ENCODE data around the gene PPP1R17. TPM values are rescaled to one million over a fixed set of nuclear protein-coding genes. Genes with fewer than 3 reads are reported as not detected.

The PPP1R17 gene
- total and polyA plus RNA-seq, 2 donors (not counting 3 experiments of a cell fraction or from before 2014, with no cell fraction given): not detected

DNA sequence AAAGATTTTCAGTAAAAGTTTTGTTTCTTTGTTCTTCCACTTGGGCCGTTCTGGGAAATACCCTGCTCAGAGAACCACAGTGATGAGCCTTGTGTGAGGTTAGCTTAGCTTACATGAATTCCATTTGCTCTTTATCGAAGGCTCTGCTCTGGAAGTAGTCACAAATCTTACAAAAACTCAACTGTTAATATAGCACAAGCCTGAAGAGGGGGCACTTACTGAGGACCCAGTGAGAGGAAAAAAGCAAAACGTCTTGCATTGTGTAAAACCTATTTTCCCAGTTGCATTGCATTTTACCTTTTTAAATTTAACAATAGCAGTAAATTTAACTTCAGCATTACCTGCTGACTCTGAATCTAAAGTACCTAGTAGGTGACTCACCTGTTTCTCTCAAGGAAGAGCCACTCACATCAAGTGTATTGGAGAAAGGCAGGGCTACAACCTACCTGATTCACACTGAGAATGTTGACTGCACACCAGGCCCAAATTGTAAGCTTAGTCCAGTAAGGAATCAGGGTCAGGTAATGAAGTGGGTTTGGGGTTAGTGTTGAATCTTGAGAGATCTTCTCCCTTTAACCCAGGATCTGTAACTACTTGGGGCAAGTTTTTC, 42.3 kb downstream of the PPP1R17 start:
- Histone ChIP-seq H3K27ac (ENCODE audit: insufficient read depth, low read depth, low read length) (no peak overlapping the region), H3K27me3 (ENCODE audit: control insufficient read depth in 2 of 2, insufficient read depth in 2 of 2, low read length in 2 of 2) (no peaks in the 10 kb centered on the region), H2AFZ (ENCODE audit: low read depth, low read length) (no peak overlapping the region), H3K36me3 (ENCODE audit: control insufficient read depth in 2 of 2, extremely low read depth in 1 of 2, insufficient read depth in 2 of 2, low read length in 2 of 2) (no peaks in the 10 kb centered on the region), H3K4me1 (ENCODE audit: control insufficient read depth, extremely low read depth, insufficient read depth, low read length) (peaks cover 4% of the 10 kb centered on the region), H3K9me3 (replicated peaks; ENCODE audit: control insufficient read depth, insufficient read depth, low read length) (no peaks in the 10 kb centered on the region), H3K9me1 (replicated peaks; ENCODE audit: control insufficient read depth, extremely low read depth, insufficient read depth, low read length) (no peaks in the 10 kb centered on the region), H4K20me1 (replicated peaks; ENCODE audit: control insufficient read depth, extremely low read depth, insufficient read depth, low read length) (no peaks in the 10 kb centered on the region), H3K4me2 (ENCODE audit: insufficient read depth, low read length) (no peak overlapping the region), H3K79me2 (ENCODE audit: control insufficient read depth, insufficient read depth, low read length) (no peaks in the 10 kb centered on the region), H3K4me3 (replicated peaks in 1 of 3; ENCODE audit: insufficient read depth in 1 of 3, low read depth in 1 of 3, low read length in 3 of 3) (no peak overlapping the region), H3K9ac (replicated peaks; ENCODE audit: extremely low read depth, insufficient read depth, low read length) (no peak overlapping the region)
- no TSS peak for BruUV-seq (replicated peaks)
- TF ChIP-seq POLR2A (IDR thresholded peaks at IDR 0.05; ENCODE audit: low read depth, low read length): no peak
- no peak for TF ChIP-seq JUN (IDR thresholded peaks at IDR 0.05; ENCODE audit: borderline replicate concordance, insufficient read depth, insufficient read length, low read depth)
- no peak for TF ChIP-seq MYC (IDR thresholded peaks at IDR 0.05; ENCODE audit: low read depth, low read length)
- no peak for TF ChIP-seq GATA2 (IDR thresholded peaks at IDR 0.05; ENCODE audit: insufficient read depth, insufficient read length, low read depth, low read length)
- no peak for TF ChIP-seq FOS (IDR thresholded peaks at IDR 0.05; ENCODE audit: borderline replicate concordance, insufficient read depth, low read length)
- intact Hi-C loops (cut with micrococcal nuclease) (no loop called here), dilution Hi-C loops (cut with MboI; ENCODE audit: extremely low pct_ligation_motif_present, low sequenced_read_pairs) (no loop called here)
- ChIA-PET CTCF (interaction anchor here (0.9 to 1.5 kb wide), 3 partner anchors 10 to 475 kb away, joined by 3 to 4 read pairs (median 3); no protein-coding TSS in a partner anchor), POLR2A (no interaction called here)
- no peak for FAIRE-seq
- no peak for DNase-seq (ENCODE audit: low read depth, low spot score)

DNA sequence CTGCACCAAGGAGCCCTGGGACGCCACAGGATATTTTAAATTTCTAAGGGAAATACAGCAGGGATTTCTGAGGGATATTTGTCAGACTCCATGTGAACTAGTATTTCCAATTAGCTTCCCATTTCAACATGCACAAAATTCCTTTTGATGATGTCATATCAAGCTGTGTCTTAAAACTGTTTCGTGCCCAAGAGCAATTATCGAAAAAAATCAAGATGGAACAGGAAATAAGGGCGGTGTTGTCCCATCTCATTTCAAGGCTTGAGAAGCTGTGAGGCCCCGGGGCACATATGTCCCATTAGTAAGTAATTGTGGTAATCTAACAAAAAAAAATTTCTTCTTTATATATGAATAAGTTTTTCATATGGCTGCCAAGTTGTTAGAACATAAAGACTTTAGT, 47.4 kb downstream of the PPP1R17 start:
- no peaks in the 10 kb centered on the region for H3K36me3 ChIP-seq (ENCODE audit: control insufficient read depth in 2 of 2, extremely low read depth in 1 of 2, insufficient read depth in 2 of 2, low read length in 2 of 2)
- DNase-seq (ENCODE audit: low read depth, low spot score) (no peak), FAIRE-seq (no peak)
- ChIA-PET POLR2A (no interaction called here), CTCF (interaction anchor here (1.1 to 2.4 kb wide), 7 partner anchors 86 to 600 kb away, joined by 3 to 14 read pairs (median 4); no protein-coding TSS in a partner anchor)
- H3K4me3 ChIP-seq (replicated peaks in 1 of 3; ENCODE audit: insufficient read depth in 1 of 3, low read depth in 1 of 3, low read length in 3 of 3): no peak overlapping the region
- TF ChIP-seq, protein P1, sequence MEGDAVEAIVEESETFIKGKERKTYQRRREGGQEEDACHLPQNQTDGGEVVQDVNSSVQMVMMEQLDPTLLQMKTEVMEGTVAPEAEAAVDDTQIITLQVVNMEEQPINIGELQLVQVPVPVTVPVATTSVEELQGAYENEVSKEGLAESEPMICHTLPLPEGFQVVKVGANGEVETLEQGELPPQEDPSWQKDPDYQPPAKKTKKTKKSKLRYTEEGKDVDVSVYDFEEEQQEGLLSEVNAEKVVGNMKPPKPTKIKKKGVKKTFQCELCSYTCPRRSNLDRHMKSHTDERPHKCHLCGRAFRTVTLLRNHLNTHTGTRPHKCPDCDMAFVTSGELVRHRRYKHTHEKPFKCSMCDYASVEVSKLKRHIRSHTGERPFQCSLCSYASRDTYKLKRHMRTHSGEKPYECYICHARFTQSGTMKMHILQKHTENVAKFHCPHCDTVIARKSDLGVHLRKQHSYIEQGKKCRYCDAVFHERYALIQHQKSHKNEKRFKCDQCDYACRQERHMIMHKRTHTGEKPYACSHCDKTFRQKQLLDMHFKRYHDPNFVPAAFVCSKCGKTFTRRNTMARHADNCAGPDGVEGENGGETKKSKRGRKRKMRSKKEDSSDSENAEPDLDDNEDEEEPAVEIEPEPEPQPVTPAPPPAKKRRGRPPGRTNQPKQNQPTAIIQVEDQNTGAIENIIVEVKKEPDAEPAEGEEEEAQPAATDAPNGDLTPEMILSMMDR (IDR thresholded peaks at IDR 0.05; ENCODE audit: extremely low read depth in 1 of 2, insufficient read depth in 1 of 2, low read depth in 1 of 2, low read length in 2 of 2): no peak
- no peak for TF ChIP-seq POLR2A (IDR thresholded peaks at IDR 0.05; ENCODE audit: low read depth, low read length)
- no peak for TF ChIP-seq GATA2 (IDR thresholded peaks at IDR 0.05; ENCODE audit: insufficient read depth, insufficient read length, low read depth, low read length)
- TF ChIP-seq, protein P2, sequence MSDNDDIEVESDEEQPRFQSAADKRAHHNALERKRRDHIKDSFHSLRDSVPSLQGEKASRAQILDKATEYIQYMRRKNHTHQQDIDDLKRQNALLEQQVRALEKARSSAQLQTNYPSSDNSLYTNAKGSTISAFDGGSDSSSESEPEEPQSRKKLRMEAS (IDR thresholded peaks at IDR 0.05; ENCODE audit: insufficient read depth, insufficient read length): no peak
- no peak for TF ChIP-seq JUN (IDR thresholded peaks at IDR 0.05; ENCODE audit: borderline replicate concordance, insufficient read depth, insufficient read length, low read depth)
- no peak for TF ChIP-seq MYC (IDR thresholded peaks at IDR 0.05; ENCODE audit: low read depth, low read length)
- no peak for TF ChIP-seq FOS (IDR thresholded peaks at IDR 0.05; ENCODE audit: borderline replicate concordance, insufficient read depth, low read length)
- TF ChIP-seq EZH2 (IDR thresholded peaks at IDR 0.05; ENCODE audit: borderline replicate concordance, low read depth, low read length, severe bottlenecking): no peak
- no peak for TF ChIP-seq POLR2AphosphoS5 (IDR thresholded peaks at IDR 0.05; ENCODE audit: insufficient read depth, low read depth, low read length)
- no peaks in the 10 kb centered on the region for H3K9me1 ChIP-seq (replicated peaks; ENCODE audit: control insufficient read depth, extremely low read depth, insufficient read depth, low read length)
- dilution Hi-C loops (cut with MboI; ENCODE audit: extremely low pct_ligation_motif_present, low sequenced_read_pairs): no loop called here
- H3K4me2 ChIP-seq (ENCODE audit: insufficient read depth, low read length): no peak overlapping the region
- H4K20me1 ChIP-seq (replicated peaks; ENCODE audit: control insufficient read depth, extremely low read depth, insufficient read depth, low read length): no peaks in the 10 kb centered on the region
- H3K79me2 ChIP-seq (ENCODE audit: control insufficient read depth, insufficient read depth, low read length): no peaks in the 10 kb centered on the region
- no TSS peak for BruUV-seq (replicated peaks)
- H3K9ac ChIP-seq (replicated peaks; ENCODE audit: extremely low read depth, insufficient read depth, low read length): no peak overlapping the region
- H2AFZ ChIP-seq (ENCODE audit: low read depth, low read length): no peak overlapping the region
- H3K27me3 ChIP-seq (ENCODE audit: control insufficient read depth in 2 of 2, insufficient read depth in 2 of 2, low read length in 2 of 2): no peaks in the 10 kb centered on the region
- no peaks in the 10 kb centered on the region for H3K4me1 ChIP-seq (ENCODE audit: control insufficient read depth, extremely low read depth, insufficient read depth, low read length)
- no peaks in the 10 kb centered on the region for H3K9me3 ChIP-seq (replicated peaks; ENCODE audit: control insufficient read depth, insufficient read depth, low read length)
- intact Hi-C loops (cut with micrococcal nuclease): no loop called here
- H3K27ac ChIP-seq (ENCODE audit: insufficient read depth, low read depth, low read length): no peak overlapping the region
